GM21367 (cell line): ENCODE data around the gene NRCAM.
"Not testable (repeated sequence)": the region's sequence is repeated elsewhere in the genome, so short reads cannot be mapped to it uniquely, and the experiment has no call there.

Source experiments
- ATAC-seq: cut with Tn5 transposase; IDR thresholded peaks from one replicate; pipeline ENCODE4 v1.9.1; 2021; ENCODE audit not compliant: unreplicated experiment

NRCAM gene

DNA sequence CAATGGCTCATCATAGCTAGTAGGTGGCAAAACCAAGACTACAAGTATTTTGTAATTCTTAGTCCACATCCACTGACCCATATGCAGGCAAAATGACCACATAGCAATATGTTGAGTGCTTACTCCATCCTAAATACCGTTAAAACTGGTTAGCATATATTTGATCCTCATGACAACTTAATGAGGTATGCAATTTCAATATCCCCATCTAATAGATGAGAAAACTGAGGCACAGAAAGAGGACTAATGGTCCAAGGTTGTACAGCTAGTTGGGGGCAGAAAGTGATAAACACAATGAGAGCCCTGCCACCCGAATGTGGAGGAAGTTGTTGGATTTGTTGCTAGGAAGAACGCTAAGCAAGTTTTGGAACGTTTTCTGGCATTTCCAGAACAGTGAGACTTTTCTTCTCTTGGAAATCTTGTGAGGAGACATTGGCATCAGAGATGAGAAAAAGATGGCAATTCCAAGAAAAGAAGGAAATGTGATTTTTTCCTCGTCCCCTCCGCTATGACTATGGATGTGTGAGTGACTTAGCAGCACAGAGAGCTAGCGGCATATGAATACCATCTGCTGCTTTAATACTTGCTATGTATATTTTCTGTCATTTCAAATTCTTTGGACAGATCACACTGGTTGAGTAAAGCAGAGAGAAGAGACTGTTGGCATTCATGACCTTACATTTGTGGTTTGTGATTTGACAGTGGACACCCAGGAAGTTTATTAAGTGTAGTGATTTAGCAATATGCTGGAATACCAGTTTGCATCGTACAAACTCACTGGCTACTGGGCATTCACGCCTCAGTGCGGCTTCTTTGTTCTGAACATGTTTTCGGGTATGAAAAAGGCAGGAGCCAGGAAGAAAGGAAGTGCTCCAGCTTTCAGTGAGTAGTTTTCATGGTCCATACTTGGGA lies 51.5 kb downstream of the NRCAM start:
- ATAC-seq, result no peak

DNA sequence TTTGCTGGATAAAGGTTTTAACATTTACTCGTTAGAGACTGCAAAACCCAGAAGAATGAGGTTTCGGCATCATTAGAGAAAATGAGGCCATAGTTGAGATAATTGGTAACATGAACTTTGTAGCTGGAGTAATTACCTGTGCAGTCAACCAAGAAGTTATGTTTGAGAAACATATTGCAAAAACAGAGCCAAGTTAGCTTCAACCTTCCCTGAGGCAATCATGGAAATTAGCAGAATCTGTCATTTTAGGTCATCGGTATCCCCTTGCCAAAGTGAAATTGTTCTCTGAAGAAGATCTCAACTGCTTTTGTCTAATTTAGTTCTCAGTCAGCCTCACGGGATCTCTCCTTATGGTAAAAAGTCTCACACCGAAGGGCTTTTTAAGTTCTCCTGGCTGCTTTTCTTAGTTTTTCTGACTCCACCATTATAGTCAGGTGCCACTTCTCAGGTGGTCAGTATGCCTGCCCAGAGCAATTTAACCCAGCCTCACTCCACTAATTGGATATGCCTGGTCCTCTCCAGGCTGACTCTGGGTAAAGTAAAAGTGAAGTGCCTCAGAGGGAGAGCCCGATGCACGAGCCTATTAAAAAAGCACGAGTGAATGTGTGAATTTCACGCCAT lies 52.5 kb downstream of the NRCAM start:
- ATAC-seq, result no peak

DNA sequence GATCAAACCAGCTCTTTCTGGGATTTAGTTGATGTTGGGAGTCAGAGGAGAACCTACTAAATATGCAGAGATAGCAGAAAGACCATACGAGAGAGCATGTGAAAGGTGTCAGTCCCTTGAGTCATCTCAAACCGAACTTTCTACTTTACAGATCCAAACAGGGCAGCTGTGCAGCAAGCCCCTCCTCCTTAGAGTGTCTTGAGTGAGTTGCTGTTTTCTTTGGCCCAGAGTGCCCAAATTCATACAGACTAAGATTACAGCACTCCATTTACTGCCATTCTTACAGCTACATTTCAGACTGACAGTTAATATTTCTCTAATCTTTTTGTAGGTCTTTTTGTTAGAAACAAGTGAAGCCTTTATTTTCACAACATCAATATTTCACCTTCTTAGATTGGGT lies 53.4 kb downstream of the NRCAM start:
- ATAC-seq, result no peak

DNA sequence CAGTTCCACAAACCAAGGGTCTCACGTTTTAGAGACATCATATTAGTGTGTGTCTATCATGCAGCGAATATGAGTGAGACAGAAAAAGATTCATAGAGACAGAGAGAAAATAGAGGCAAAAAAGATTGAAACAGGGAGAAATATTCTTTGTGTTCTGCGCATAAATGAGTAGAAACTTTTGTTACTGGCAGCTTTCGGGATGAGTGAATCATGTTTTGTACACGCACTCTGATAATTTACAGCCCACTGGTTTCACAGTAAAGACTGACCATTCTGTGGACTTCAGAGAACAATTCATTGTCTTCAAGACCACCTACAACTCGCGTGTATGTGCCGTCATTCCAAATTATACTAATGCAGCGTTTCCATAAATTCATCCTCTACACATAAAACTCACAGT lies 60.2 kb downstream of the NRCAM start:
- no peak for ATAC-seq

DNA sequence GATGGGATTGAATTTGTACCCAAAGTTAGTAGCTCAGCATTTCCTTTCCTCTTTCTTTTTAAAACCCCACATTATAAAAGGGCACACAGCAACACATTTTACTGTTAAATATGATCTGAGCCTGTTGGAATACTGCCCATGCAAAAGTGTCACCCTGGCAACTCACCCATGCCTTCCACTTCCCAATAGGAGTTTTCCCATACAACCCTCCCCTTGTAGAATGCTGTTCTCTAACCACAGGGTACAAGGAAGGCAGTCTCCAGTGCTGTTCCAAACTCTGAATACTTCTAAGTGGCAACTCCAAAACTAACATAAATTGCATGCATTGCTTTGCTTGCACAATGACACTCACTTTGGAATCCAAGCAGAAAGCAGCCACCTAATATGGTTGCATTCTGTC lies 60.8 kb downstream of the NRCAM start:
- no peak for ATAC-seq

DNA sequence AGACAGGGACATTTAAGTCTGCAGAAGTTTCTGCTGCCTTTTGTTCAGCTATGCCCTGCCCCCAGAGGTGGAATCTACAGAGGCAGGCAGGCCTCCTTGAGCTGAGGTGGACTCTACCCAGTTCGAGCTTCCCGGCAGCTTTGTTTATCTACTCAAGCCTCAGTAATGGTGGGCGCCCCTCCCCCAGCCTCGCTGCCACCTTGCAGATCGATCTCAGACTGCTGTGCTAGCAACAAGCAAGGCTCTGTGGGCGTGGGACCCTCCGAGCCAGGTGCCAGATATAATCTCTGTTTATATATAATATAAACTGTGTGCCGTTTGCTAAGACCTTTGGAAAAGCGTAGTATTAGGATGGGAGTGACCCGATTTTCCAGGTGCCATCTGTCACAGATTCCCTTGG lies 63.1 kb downstream of the NRCAM start:
- ATAC-seq, result not testable (repeated sequence)

DNA sequence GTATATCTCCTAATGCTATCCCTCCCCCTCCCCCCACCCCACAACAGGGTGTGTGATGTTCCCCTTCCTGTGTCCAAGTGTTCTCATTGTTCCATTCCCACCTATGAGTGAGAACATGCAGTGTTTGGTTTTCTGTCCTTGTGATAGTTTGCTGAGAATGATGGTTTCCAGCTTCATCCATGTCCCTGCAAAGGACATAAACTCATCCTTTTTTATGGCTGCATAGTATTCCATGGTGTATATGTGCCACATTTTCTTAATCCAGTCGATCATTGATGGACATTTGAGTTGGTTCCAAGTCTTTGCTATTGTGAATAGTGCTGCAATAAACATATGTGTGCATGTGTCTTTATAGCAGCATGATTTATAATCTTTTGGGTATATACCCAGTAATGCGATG lies 68.5 kb downstream of the NRCAM start:
- ATAC-seq, result not testable (repeated sequence)

DNA sequence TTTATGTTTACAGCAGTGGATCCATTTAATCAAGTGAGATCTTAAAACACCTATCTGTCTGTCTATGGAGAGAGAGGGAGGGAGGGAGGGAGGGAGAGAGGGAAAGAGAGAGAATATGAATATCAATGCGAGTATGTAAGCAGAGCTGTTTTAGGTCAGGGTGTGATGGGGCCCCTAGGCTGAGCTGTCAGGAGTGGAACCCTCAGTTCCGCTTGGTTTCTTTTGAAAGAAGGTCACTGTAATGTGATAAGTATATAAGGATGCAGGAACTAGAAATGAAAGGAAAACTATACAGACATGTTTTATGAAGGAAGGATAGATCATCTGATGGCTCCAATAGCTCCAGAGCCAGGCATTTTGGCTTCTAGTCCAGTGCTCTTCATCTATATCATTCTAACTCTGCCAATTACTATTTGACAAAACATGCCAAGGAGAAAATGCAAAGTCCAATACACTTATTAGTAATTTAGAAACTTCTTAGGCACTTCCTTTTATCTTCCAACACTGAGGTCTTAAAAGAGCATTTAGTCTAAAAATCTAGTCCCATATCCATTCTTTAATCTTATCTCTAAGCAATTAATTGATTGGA lies 70.3 kb downstream of the NRCAM start:
- no peak for ATAC-seq

DNA sequence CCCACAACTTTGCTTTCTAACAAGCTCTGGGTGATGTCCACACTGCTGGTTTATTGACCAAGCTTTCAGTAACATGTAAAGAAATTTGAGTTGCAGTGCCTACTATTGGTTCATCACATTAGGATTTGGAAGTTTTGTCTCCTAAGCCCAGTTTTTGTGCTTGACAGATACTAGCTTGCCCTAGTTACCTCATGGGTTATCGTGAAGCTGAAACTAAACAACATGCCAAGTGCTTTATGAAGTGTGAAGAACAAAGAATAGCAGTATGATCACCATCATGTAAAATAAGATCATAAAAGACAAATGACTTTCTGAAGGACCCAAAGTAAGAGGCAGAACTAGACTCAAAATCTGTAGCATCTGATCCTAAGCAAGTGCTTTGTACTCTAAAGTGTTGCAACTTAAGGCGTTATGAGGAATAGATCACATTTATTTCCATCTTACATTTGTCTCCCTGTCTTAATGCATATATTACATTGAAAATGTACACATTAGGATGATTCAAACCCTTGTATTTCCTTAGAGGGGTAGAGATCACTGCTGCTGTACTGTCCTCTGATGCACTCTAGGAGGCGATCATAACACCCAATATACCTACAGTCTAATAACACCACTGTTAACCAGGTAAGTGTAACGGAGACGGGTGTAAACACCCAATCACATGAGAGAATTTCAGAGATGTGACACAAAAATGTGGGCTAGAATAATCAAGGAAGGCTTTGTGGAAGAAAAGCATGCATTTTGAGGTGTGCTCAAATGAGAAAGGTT lies 71.3 kb downstream of the NRCAM start:
- ATAC-seq, result peak; percentile 86

DNA sequence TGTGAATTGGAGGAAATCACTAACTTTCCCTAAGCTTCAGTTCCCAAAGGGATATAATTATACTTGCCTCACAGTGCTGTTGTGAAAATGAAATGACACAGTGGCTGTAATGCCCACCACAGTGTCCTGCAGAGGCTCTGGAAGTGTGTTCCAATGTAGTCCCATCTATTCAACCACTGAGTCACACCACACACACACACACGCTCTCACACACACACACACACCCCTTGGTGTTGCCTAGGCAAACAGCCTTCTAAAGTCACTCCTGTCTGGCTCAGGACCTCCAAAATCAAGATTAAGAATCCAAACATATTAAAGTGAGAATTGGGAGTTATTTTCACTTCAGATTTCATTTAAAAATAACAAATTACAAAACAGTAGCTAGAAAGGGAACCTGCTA lies 73.3 kb downstream of the NRCAM start:
- ATAC-seq, result no peak

DNA sequence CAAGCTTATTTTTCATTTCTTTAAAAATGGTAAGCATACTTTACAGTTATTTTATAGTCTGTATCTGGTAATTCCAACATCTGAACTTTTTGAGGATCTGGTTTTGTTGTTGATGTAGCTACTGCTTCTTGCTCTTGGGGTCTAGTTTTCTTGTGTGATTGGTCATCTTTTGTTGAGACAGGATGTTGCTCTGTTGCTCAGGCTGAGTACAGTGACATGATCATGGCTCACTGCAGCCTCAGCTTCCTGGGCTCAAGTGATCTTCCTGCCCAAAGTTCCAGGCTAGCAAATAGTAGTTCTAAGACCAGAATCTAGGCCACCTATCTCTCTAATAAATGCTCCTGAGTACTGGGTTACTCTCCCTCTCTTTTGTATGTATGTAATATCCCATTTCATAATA lies 75.7 kb downstream of the NRCAM start:
- no peak for ATAC-seq

DNA sequence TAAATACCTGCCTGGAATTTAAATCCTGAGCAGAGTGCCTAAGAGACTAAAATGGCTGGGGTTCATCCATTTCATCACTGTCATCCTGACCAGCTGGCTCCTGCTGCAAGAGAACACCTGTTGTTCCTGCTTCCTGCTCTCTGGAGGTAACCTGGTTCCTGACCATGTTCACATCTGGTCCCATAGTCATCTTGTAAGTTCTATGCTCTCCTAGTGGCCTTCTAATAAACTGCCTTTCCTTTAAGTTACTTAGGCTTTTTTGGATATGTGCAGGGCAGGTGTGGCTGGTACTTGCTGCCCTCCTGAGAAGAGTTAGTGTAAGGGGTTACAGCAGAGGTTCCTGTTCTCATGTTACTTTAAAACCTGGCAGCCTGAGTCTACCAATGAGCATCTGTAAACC lies 80.0 kb downstream of the NRCAM start:
- no peak for ATAC-seq

DNA sequence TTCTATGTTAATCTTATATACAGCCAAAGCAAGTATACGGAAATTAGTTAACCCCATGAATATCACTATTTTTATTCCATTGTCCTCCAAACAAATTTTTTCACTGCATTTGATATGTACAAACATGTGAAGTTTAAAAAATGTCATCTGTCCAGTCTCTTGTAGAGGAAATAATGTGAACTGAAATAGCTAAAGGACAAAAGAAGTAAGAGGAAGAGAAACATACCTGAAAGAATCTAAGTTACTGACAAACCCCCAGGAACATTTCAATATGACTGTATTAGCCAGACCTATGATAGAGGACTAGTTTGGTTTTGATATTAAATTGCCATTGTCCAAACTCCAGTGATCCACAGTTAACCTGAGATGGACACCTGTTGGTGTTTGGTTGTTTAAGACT lies 80.6 kb downstream of the NRCAM start:
- no peak for ATAC-seq

DNA sequence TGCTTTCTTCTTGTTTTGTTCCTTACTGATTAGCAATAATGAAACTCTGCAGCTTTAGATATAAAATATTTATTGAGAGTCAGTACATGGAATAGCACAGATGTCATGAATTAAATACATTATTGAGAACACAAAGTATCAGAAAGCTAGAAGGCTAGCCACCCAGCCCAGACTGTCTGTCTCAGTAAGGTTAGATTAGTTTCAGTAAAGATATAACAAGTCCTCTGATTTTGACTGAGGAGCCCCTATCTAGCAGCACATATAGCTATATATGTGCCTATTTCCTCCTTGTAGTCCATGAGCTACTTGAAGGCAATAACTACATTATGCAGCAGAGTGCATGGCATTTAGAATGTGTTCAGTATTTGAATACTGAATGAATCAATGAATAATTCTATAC lies 81.3 kb downstream of the NRCAM start:
- no peak for ATAC-seq

DNA sequence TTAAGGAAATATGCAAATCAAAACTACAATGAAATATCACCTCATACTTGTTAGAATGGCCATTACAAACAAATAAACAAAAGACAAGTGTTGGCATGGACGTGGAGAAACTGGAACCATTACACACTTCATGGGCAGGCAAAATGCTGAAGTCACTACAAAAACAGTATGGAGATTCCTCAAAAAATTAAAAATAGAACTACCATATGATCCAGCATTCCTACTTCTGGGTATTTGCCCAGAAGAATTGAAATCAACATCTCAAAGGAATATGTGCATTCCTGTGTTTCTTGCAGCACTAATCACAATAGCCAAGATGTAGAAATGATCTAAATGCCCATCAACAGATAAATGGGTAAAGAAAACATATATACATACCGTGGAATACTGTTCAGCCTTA lies 83.6 kb downstream of the NRCAM start:
- no peak for ATAC-seq

DNA sequence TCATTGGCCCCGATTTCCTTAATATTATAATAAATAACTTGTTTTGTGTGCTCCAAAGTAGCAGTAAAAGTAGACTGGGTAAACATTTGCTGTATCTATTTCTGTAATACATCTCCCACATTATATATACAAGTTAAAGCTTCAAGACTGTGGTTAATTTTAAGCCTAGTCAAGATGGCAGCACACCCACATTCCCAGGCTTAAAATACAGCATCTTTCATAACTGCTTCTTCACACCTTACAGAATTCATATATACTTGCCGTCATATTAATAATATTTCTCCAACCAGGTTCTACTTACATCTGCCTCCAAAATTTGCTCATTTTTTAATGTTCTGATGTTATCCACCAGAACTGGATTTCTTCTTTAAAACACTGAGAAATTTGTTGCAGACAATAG lies 85.6 kb downstream of the NRCAM start:
- ATAC-seq, result no peak

DNA sequence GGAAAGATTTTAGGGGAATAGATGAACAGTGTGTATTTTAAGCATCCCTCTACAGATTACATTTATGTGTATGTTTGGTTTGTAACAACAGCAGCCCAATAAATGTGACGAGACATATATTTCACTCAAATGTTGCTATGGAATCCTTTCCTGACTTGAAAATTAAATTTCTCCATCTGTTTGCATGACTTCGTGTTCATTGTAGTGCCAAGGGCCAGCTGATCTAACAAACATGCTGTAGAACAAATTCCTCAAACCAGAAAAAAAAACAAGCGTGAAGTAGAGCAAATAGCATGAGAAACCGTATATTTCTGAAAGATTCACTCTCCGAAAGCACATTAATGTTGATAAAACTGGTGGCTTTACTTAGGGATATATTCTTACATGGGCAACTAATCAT lies 87.8 kb downstream of the NRCAM start:
- no peak for ATAC-seq

DNA sequence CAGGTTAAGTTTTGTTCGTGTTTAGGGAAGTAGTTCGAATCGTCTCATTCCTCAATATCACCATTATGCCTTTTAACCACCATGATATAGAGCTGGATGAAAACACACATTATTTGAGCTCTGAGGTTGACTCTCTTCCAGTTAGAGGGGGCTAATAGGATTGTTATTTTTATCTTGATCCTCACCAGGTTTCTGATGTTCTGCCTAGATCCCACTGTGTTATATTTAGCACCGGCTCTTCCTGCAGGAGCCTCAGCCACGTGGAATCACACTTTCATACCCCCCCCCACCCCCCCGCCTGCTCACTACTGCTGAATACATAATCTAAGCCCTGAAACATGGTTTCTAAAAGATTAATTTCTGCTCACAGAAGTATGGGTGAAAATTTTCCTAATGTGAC lies 88.3 kb downstream of the NRCAM start:
- ATAC-seq, result no peak

DNA sequence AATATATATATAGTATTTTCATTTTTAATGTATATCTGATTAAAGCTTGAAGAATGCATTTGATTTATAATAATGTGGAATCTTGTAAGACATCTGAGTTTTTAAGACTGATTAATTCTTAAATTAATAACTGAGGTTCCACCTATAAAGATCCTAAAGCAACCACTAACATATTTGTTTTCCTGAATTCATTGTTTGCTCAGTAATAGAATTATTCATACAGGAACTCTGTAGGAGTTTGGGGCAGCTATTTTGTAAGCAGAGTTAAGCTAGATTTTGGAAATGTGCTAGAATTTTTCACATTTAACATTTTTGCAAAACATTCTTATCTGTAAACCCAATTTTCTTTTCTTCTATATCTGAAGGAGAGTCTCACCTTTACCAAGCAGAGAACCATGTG lies 88.9 kb downstream of the NRCAM start:
- ATAC-seq, result no peak

DNA sequence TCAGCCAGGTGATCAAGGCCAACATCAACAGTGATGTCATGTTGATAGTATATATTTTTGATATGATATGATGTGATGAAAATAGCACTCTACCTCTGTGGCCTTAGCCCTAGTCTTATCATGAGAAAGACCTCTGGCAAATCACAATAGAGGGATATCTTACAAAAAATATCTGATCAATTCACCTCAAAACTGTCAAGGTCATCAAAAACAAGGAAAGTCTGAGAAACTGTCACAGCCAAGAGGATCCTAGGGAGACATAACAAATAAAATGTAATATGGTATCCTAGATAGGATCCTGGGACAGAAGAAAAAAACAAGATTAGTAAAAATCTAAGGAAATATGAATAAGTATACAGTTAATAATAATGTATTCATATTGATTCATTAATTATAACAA lies 92.6 kb downstream of the NRCAM start:
- ATAC-seq, result no peak

DNA sequence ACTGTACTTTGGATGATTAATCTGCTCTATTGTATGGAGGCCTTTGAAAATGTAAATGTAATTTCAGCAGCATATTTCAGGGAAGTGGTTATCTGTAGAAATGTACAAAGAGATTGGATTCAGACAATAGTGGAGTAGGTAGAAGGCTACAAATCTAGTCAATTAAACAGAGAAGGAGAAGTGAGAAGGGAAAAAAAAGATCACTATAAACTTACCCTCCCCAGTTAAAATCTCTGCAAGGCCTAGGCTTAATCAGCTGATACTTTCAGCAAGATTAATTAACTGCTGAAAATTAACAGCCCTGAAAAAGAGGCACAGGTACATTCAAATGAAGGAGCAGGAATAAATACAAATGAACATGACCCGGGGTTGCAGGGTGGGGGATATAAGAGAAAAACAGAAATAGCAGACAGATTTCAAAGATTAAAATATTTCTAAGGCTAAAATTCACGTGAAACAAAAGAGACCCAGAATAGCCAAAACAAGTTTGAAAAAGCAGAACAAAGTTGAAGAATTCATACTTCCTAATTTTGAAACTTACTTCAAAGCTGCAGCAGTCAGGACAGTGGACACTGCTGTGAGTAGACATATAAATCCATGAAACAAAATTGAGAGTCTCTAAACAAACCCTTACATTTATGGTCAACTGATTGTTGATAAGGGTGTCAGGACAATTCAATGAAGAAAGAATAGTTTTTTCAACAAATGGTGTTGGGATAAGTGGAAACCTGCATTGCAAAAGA lies 96.0 kb downstream of the NRCAM start:
- ATAC-seq, result no peak
